Anterior cingulate cortex (tissue), 58 donors: Measurements from ENCODE around the gene NOL9.

Experiments
- DNase-seq, 58 donors: peaks; one replicate each; lab custom pipeline; 2025; lab: John Stamatoyannopoulos, UW

Gene NOL9

GRCh38 chr1:6507461-6507911, 46.8 kb downstream of the NOL9 start:
- peak in 25 of 58 donors; percentile 18 to 65 (median 32) for DNase-seq

GRCh38 chr1:6507037-6507428, 47.3 kb downstream of the NOL9 start:
- DNase-seq = peak in 3 of 58 donors; percentile 21 to 31 (median 23)

- no peak for DNase-seq
Measured at GRCh38 chr1:6506210-6507036, 47.9 kb downstream of the NOL9 start.

GRCh38 chr1:6505367-6506209, 48.7 kb downstream of the NOL9 start:
- no peak for DNase-seq

GRCh38 chr1:6504887-6505286, 49.4 kb downstream of the NOL9 start:
- DNase-seq = no peak

- no peak for DNase-seq
Measured at GRCh38 chr1:6503884-6504602, 50.3 kb downstream of the NOL9 start.

- DNase-seq = peak in 36 of 58 donors; percentile 15 to 78 (median 48)
Measured at GRCh38 chr1:6502000-6502891, 52.1 kb downstream of the NOL9 start.

- DNase-seq = no peak
Measured at GRCh38 chr1:6501279-6501813, 53.0 kb downstream of the NOL9 start.

GRCh38 chr1:6500544-6501278, 53.6 kb downstream of the NOL9 start:
- no peak for DNase-seq

- DNase-seq = peak in 3 of 58 donors; percentile 18 to 34 (median 27)
Measured at GRCh38 chr1:6499296-6499695, 55.0 kb downstream of the NOL9 start.

GRCh38 chr1:6498576-6499111, 55.7 kb downstream of the NOL9 start:
- DNase-seq = no peak

GRCh38 chr1:6497867-6498575, 56.3 kb downstream of the NOL9 start:
- no peak for DNase-seq

- peak in 19 of 58 donors; percentile 7 to 70 (median 39) for DNase-seq
Measured at GRCh38 chr1:6497215-6497866, 57.0 kb downstream of the NOL9 start.

- DNase-seq = no peak
Measured at GRCh38 chr1:6496890-6497214, 57.5 kb downstream of the NOL9 start.

- peak in 1 of 58 donors; percentile 14 for DNase-seq
Measured at GRCh38 chr1:6496365-6496721, 58.0 kb downstream of the NOL9 start.

GRCh38 chr1:6495540-6496364, 58.6 kb downstream of the NOL9 start:
- peak in 11 of 58 donors; percentile 14 to 62 (median 29) for DNase-seq
